Body of pancreas (tissue), 4 donors: Measurements from ENCODE around the gene MAN1A2.

ENCODE experiments used
- CTCF ChIP-seq, 7 experiments: fragments of 450-650 bp in 4 of 7; fragments of 200-600 bp in 3 of 7; sonication (generic) in 3 of 7; IDR thresholded peaks; one replicate each; pipeline ENCODE4 v1.5.1; 2016 to 2019; ENCODE audit warnings: antibody characterized with exemption in 7 of 7
- POLR2A ChIP-seq, 3 donors: fragments of 450-650 bp; IDR thresholded peaks; one replicate each; pipeline ENCODE4 v1.6.1; 2016; ENCODE audit warnings: antibody characterized with exemption in 3 of 3, mild to moderate bottlenecking in 2 of 3

DNA sequence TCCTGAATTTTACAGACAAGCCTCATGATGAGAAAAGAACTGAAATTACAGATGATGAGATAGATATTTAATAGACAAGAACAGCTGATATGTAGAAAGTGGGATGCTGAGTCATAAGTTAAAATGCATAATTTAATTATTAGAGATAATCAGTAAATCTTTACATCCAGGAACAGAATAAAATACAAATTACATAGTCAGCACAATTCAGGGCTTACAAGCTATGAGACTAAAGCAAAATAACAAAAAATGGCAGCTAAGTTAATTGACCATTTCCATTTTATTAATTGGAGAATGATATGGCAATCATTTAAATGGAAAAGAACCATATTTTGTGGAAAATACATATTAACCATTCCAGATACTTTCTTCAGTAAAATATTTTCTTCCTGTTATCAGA, 40.2 kb upstream of the MAN1A2 start:
- TF ChIP-seq CTCF (IDR thresholded peaks at IDR 0.05) (no peak), POLR2A (IDR thresholded peaks at IDR 0.05) (no peak)
